22Rv1 (cell line): ENCODE results near the gene CIDEB.

Experiments used
- CTCF ChIP-seq: fragments of 450-650 bp; IDR thresholded peaks from 2 replicates; pipeline ENCODE4 v1.5.1; 2017; ENCODE audit warnings: mild to moderate bottlenecking
- ZFX ChIP-seq: fragments of 450-650 bp; IDR thresholded peaks from 2 replicates; pipeline ENCODE4 v1.6.1; 2017; ENCODE audit warnings: antibody characterized with exemption, borderline replicate concordance

- TF ChIP-seq CTCF: no peak
- no peak for TF ChIP-seq ZFX
Measured at GRCh38 chr14:24323341-24323740, 15.6 kb upstream of the CIDEB start.
